GM23338 (cell line): ENCODE results near the gene DENND4C. TPM values are rescaled to one million over a fixed set of nuclear protein-coding genes. Genes with fewer than 3 reads are reported as not detected.

Source experiments
- ATAC-seq: fragments of 200-7000 bp; cut with Tn5 transposase; 3 replicates; pipeline ENCODE4 v1.9.1; 2020
- DNase-seq: peaks from one replicate; pipeline ENCODE4 v3.0.0-alpha.2; 2015; ENCODE audit warnings: low spot score
- H2AFZ ChIP-seq: fragments of 200-600 bp; sonication (generic); 2 replicates; pipeline ENCODE4 v1.8.0; 2016; ENCODE audit warnings: antibody characterized with exemption, mild to moderate bottlenecking, moderate library complexity
- H3F3A ChIP-seq: fragments of 200-600 bp; sonication (generic); replicated peaks from 2 replicates; pipeline ENCODE4 v1.8.0; 2017; ENCODE audit warnings: antibody characterized with exemption, mixed run types, low read depth
- H3K27ac ChIP-seq: fragments of 200-600 bp; sonication (generic); 2 replicates; pipeline ENCODE4 v1.6.1; 2016; ENCODE audit warnings: low read depth
- H3K27me3 ChIP-seq: fragments of 200-600 bp; sonication (generic); 2 replicates; pipeline ENCODE4 v1.8.0; 2016; ENCODE audit warnings: mild to moderate bottlenecking, mixed run types, moderate library complexity; ENCODE audit not compliant: insufficient read depth
- H3K36me3 ChIP-seq: fragments of 200-600 bp; sonication (generic); 2 replicates; pipeline ENCODE4 v1.8.0; 2016; ENCODE audit warnings: mild to moderate bottlenecking; ENCODE audit not compliant: insufficient read depth
- H3K4me1 ChIP-seq: fragments of 200-600 bp; sonication (generic); 2 replicates; pipeline ENCODE4 v1.8.0; 2016; ENCODE audit warnings: mild to moderate bottlenecking, moderate library complexity; ENCODE audit not compliant: insufficient read depth
- H3K4me2 ChIP-seq: fragments of 200-600 bp; sonication (generic); 2 replicates; pipeline ENCODE4 v1.7.1; 2017; ENCODE audit warnings: mixed run types
- H3K4me3 ChIP-seq: fragments of 200-600 bp; sonication (generic); 2 replicates; pipeline ENCODE4 v1.6.1; 2016; ENCODE audit warnings: mixed run types
- H3K79me2 ChIP-seq: fragments of 200-600 bp; sonication (generic); replicated peaks from 2 replicates; pipeline ENCODE4 v1.8.0; 2017; ENCODE audit warnings: mild to moderate bottlenecking; ENCODE audit not compliant: insufficient read depth
- H3K9me2 ChIP-seq: fragments of 200-600 bp; sonication (generic); 2 replicates; pipeline ENCODE4 v1.8.0; 2017; ENCODE audit not compliant: insufficient read depth
- H4K20me1 ChIP-seq: fragments of 200-600 bp; sonication (generic); replicated peaks from 2 replicates; pipeline ENCODE4 v1.8.0; 2017; ENCODE audit warnings: mild to moderate bottlenecking; ENCODE audit not compliant: insufficient read depth
- H3K27ac Mint-ChIP-seq: 2 replicates; pipeline ENCODE4 v1.8.0; 2020; ENCODE audit warnings: inconsistent platforms, mild to moderate bottlenecking, moderate library complexity, mixed read lengths
- H3K27me3 Mint-ChIP-seq: 3 replicates; pipeline ENCODE4 v1.8.0; 2022; ENCODE audit warnings: low read depth, mild to moderate bottlenecking, moderate library complexity, mixed read lengths, inconsistent platforms; ENCODE audit not compliant: insufficient read depth, poor library complexity
- H3K36me3 Mint-ChIP-seq: 3 replicates; pipeline ENCODE4 v1.8.0; 2021; ENCODE audit warnings: low read depth, mild to moderate bottlenecking, inconsistent platforms, moderate library complexity, mixed read lengths
- H3K4me1 Mint-ChIP-seq: 3 replicates; pipeline ENCODE4 v1.8.0; 2020; ENCODE audit warnings: mild to moderate bottlenecking, inconsistent platforms, mixed read lengths
- H3K4me3 Mint-ChIP-seq: 3 replicates; pipeline ENCODE4 v1.8.0; 2021; ENCODE audit warnings: moderate library complexity, mild to moderate bottlenecking, inconsistent platforms, mixed read lengths
- H3K9me3 Mint-ChIP-seq: 3 replicates; pipeline ENCODE4 v1.8.0; 2020; ENCODE audit warnings: moderate library complexity, mild to moderate bottlenecking, inconsistent platforms, mixed read lengths
- EZH2 ChIP-seq: fragments of 200-600 bp; sonication (generic); IDR thresholded peaks from one replicate; pipeline ENCODE4 v1.8.0; 2017; ENCODE audit warnings: antibody characterized with exemption, mild to moderate bottlenecking, low read depth; ENCODE audit not compliant: unreplicated experiment
- JUNB ChIP-seq: IDR thresholded peaks from one replicate; pipeline ENCODE4 v1.6.1; 2016; ENCODE audit warnings: antibody characterized with exemption; ENCODE audit not compliant: unreplicated experiment
- POLR2AphosphoS5 ChIP-seq: IDR thresholded peaks from 2 replicates; pipeline ENCODE4 v1.6.1; 2016; ENCODE audit warnings: antibody characterized with exemption, low read depth
- REST ChIP-seq: IDR thresholded peaks from one replicate; pipeline ENCODE4 v1.6.1; 2018; ENCODE audit warnings: antibody characterized with exemption; ENCODE audit not compliant: unreplicated experiment
- ZNF114 ChIP-seq: fragments of 250-450 bp; sonication (Bioruptor Pico); IDR thresholded peaks from 2 replicates; pipeline ENCODE4 v1.5.0; 2020; ENCODE audit warnings: mild to moderate bottlenecking, moderate library complexity
- ZNF462 ChIP-seq: fragments of 250-450 bp; sonication (Bioruptor Pico); IDR thresholded peaks from 2 replicates; pipeline ENCODE4 v1.5.0; 2020; ENCODE audit warnings: mild to moderate bottlenecking, moderate library complexity
- polyA plus RNA-seq: library from polyadenylated mRNA; unstranded; fragments of >200 nt; fragmentation: Nextera tagmentation; extraction: Ambion mirVana; gene quantifications from 2 replicates; pipeline ENCODE4 v1.2.1, GENCODE V29; 2016
- total RNA-seq: library from RNA; depleted of rRNA; stranded (reverse); fragments of >200 nt; shearing (Covaris generic); gene quantifications from 2 replicates; pipeline ENCODE4 v1.2.3, GENCODE V29; 2014

The DENND4C gene
- total and polyA plus RNA-seq, 2 experiments from 2014 or later: 6.4 to 30.8 TPM

- Mint-ChIP-seq H3K27me3 (peaks cover 2% of the 10 kb centered on the region), H3K27ac (no peak overlapping the region), H3K4me1 (no peaks in the 10 kb centered on the region), H3K9me3 (no peaks in the 10 kb centered on the region), H3K36me3 (no peaks in the 10 kb centered on the region), H3K4me3 (no peak overlapping the region)
- no peak overlapping the region for H3K4me3 ChIP-seq
- TF ChIP-seq ZNF114 (CRISPR knock-in tag): no peak
- no peak for TF ChIP-seq JUNB
- TF ChIP-seq ZNF462 (CRISPR knock-in tag): no peak
- peaks cover 74% of the 10 kb centered on the region for H3K79me2 ChIP-seq
- DNase-seq: no peak
- no peaks in the 10 kb centered on the region for H3K9me2 ChIP-seq
- H2AFZ ChIP-seq: no peak overlapping the region
- H3K4me1 ChIP-seq: no peaks in the 10 kb centered on the region
- no peaks in the 10 kb centered on the region for H3F3A ChIP-seq
- ATAC-seq: no peak
- H3K27ac ChIP-seq: no peak overlapping the region
- H4K20me1 ChIP-seq: peaks cover 8% of the 10 kb centered on the region
- no peak overlapping the region for H3K4me2 ChIP-seq
- H3K27me3 ChIP-seq: no peaks in the 10 kb centered on the region
- no peaks in the 10 kb centered on the region for H3K36me3 ChIP-seq
These were observed 51.3 kb downstream of the DENND4C start for GRCh38 chr9:19281801-19282200.

GRCh38 chr9:19283072-19283710 is 52.7 kb downstream of the DENND4C start:
- no peak overlapping the region for H3K4me3 Mint-ChIP-seq
- ATAC-seq: no peak
- TF ChIP-seq ZNF114 (CRISPR knock-in tag): no peak
- no peak for TF ChIP-seq REST
- no peak for TF ChIP-seq EZH2
- TF ChIP-seq POLR2AphosphoS5: no peak
- TF ChIP-seq JUNB: no peak

More at GRCh38 chr9:19283072-19283710, 52.7 kb downstream of the DENND4C start:
- Mint-ChIP-seq H3K9me3 (no peaks in the 10 kb centered on the region), H3K27ac (no peak overlapping the region), H3K4me1 (no peaks in the 10 kb centered on the region), H3K27me3 (peaks cover 2% of the 10 kb centered on the region), H3K36me3 (peaks cover 2% of the 10 kb centered on the region; the same call in 1 of the 3 replicates)
- Histone ChIP-seq H3K27ac (0 out of 2 replicates have a peak overlapping the region, but pooled peaks have one; percentile 10), H3K9me2 (no peaks in the 10 kb centered on the region), H3K36me3 (no peaks in the 10 kb centered on the region), H2AFZ (no peak overlapping the region), H3K4me1 (no peaks in the 10 kb centered on the region), H3K79me2 (peaks cover 63% of the 10 kb centered on the region), H4K20me1 (peaks cover 8% of the 10 kb centered on the region), H3K27me3 (no peaks in the 10 kb centered on the region), H3F3A (no peaks in the 10 kb centered on the region), H3K4me2 (no peak overlapping the region), H3K4me3 (no peak overlapping the region)
- DNase-seq: no peak
